ENCODE data around the gene ZBTB3.
A peak's percentile ranks its signal among the peaks of the same experiment; 100 is the strongest.

The ZBTB3 gene

GRCh38 chr11:62777389-62777788 is 23.4 kb upstream of the ZBTB3 start:
- TF ChIP-seq REST (IDR thresholded peaks at IDR 0.05; ENCODE audit: insufficient read depth in 1 of 2, low read depth in 2 of 2, low read length in 2 of 2) (no peak), POLR2AphosphoS5 (IDR thresholded peaks at IDR 0.05; ENCODE audit: low read depth, low read length) (no peak), FOXP2 (optimal IDR thresholded peaks at IDR 0.05; ENCODE audit: borderline replicate concordance, extremely low read depth, extremely low read length, insufficient read depth) (no peak), SIN3A (IDR thresholded peaks at IDR 0.05; ENCODE audit: borderline replicate concordance, insufficient read depth, low read length) (no peak), TAF1 (IDR thresholded peaks at IDR 0.05; ENCODE audit: borderline replicate concordance, insufficient read depth, low read length) (no peak)

- TF ChIP-seq TAF1 (IDR thresholded peaks at IDR 0.05; ENCODE audit: borderline replicate concordance, insufficient read depth, low read length): no peak
- no peak for TF ChIP-seq FOXP2 (optimal IDR thresholded peaks at IDR 0.05; ENCODE audit: borderline replicate concordance, extremely low read depth, extremely low read length, insufficient read depth)
- no peak for TF ChIP-seq SIN3A (IDR thresholded peaks at IDR 0.05; ENCODE audit: borderline replicate concordance, insufficient read depth, low read length)
- TF ChIP-seq POLR2AphosphoS5 (IDR thresholded peaks at IDR 0.05; ENCODE audit: low read depth, low read length): no peak
- no peak for TF ChIP-seq REST (IDR thresholded peaks at IDR 0.05; ENCODE audit: insufficient read depth in 1 of 2, low read depth in 2 of 2, low read length in 2 of 2)
These were observed 21.7 kb upstream of the ZBTB3 start for GRCh38 chr11:62775646-62776045.

- no peak for TF ChIP-seq REST (IDR thresholded peaks at IDR 0.05; ENCODE audit: insufficient read depth in 1 of 2, low read depth in 2 of 2, low read length in 2 of 2)
- no peak for TF ChIP-seq TAF1 (IDR thresholded peaks at IDR 0.05; ENCODE audit: borderline replicate concordance, insufficient read depth, low read length)
- TF ChIP-seq SIN3A (IDR thresholded peaks at IDR 0.05; ENCODE audit: borderline replicate concordance, insufficient read depth, low read length): no peak
- no peak for TF ChIP-seq POLR2AphosphoS5 (IDR thresholded peaks at IDR 0.05; ENCODE audit: low read depth, low read length)
- TF ChIP-seq FOXP2 (optimal IDR thresholded peaks at IDR 0.05; ENCODE audit: borderline replicate concordance, extremely low read depth, extremely low read length, insufficient read depth): no peak
These were observed 20.4 kb upstream of the ZBTB3 start for GRCh38 chr11:62774407-62774806.

GRCh38 chr11:62771144-62772021 is 17.4 kb upstream of the ZBTB3 start, which contains the start of gene TAF6L:
TSS of gene TAF6L (plus strand) at chr11:62771396. CDS start at chr11:62775784, 4,388 bp downstream.
- TF ChIP-seq REST (IDR thresholded peaks at IDR 0.05; ENCODE audit: insufficient read depth in 1 of 2, low read depth in 2 of 2, low read length in 2 of 2) (no peak), TAF1 (IDR thresholded peaks at IDR 0.05; ENCODE audit: borderline replicate concordance, insufficient read depth, low read length) (peak; percentile 56; the same call in 1 of the 2 replicates), SIN3A (IDR thresholded peaks at IDR 0.05; ENCODE audit: borderline replicate concordance, insufficient read depth, low read length) (0 out of 2 replicates have a peak, but pooled peaks have one; percentile 76), POLR2AphosphoS5 (IDR thresholded peaks at IDR 0.05; ENCODE audit: low read depth, low read length) (peak; percentile 89), FOXP2 (optimal IDR thresholded peaks at IDR 0.05; ENCODE audit: borderline replicate concordance, extremely low read depth, extremely low read length, insufficient read depth) (peak; percentile 66)
